ENCODE results near the gene WDR89.
"Not testable (repeated sequence)": the region's sequence is repeated elsewhere in the genome, so short reads cannot be mapped to it uniquely, and the experiment has no call there.

WDR89 gene

GRCh38 chr14:63594455-63595372 is 47.0 kb downstream of the WDR89 start:
- H3K27me3 Mint-ChIP-seq: no peaks in the 10 kb centered on the region
- DNase-seq: no peak
- H3K4me1 Mint-ChIP-seq (ENCODE audit: low read depth): peaks cover 1% of the 10 kb centered on the region
- no peak overlapping the region for H3K4me3 Mint-ChIP-seq
- H3K9me3 Mint-ChIP-seq: peaks cover 30% of the 10 kb centered on the region
- H3K36me3 Mint-ChIP-seq (ENCODE audit: low read depth): peaks cover 57% of the 10 kb centered on the region
- H3K27ac Mint-ChIP-seq: no peak overlapping the region

- not testable (repeated sequence) for H3K36me3 Mint-ChIP-seq (ENCODE audit: low read depth); H3K27me3 Mint-ChIP-seq; H3K4me3 Mint-ChIP-seq; H3K9me3 Mint-ChIP-seq; H3K4me1 Mint-ChIP-seq (ENCODE audit: low read depth); DNase-seq; H3K27ac Mint-ChIP-seq
Observed at GRCh38 chr14:63583046-63583445, 58.6 kb downstream of the WDR89 start.

GRCh38 chr14:63581491-63581890 is 60.2 kb downstream of the WDR89 start:
- DNase-seq: no peak
- peaks cover 4% of the 10 kb centered on the region for H3K27me3 Mint-ChIP-seq
- no peaks in the 10 kb centered on the region for H3K9me3 Mint-ChIP-seq
- H3K4me3 Mint-ChIP-seq: no peak overlapping the region
- no peak overlapping the region for H3K27ac Mint-ChIP-seq
- no peaks in the 10 kb centered on the region for H3K4me1 Mint-ChIP-seq (ENCODE audit: low read depth)
- H3K36me3 Mint-ChIP-seq (ENCODE audit: low read depth): no peaks in the 10 kb centered on the region

- no peaks in the 10 kb centered on the region for H3K9me3 Mint-ChIP-seq
- no peak for DNase-seq
- H3K4me1 Mint-ChIP-seq (ENCODE audit: low read depth): no peaks in the 10 kb centered on the region
- peaks cover 3% of the 10 kb centered on the region for H3K27me3 Mint-ChIP-seq
- no peak overlapping the region for H3K27ac Mint-ChIP-seq
- no peak overlapping the region for H3K4me3 Mint-ChIP-seq
- H3K36me3 Mint-ChIP-seq (ENCODE audit: low read depth): no peaks in the 10 kb centered on the region
Observed at GRCh38 chr14:63578300-63578699, 63.4 kb downstream of the WDR89 start.

GRCh38 chr14:63573581-63573980 is 68.1 kb downstream of the WDR89 start:
- Mint-ChIP-seq H3K9me3 (no peaks in the 10 kb centered on the region), H3K36me3 (ENCODE audit: low read depth) (no peaks in the 10 kb centered on the region), H3K27me3 (no peaks in the 10 kb centered on the region), H3K4me1 (ENCODE audit: low read depth) (no peaks in the 10 kb centered on the region), H3K4me3 (no peak overlapping the region), H3K27ac (no peak overlapping the region)
- DNase-seq: no peak

- H3K27ac Mint-ChIP-seq: no peak overlapping the region
- H3K27me3 Mint-ChIP-seq: peaks cover 14% of the 10 kb centered on the region
- DNase-seq: no peak
- no peaks in the 10 kb centered on the region for H3K36me3 Mint-ChIP-seq (ENCODE audit: low read depth)
- no peaks in the 10 kb centered on the region for H3K9me3 Mint-ChIP-seq
- H3K4me3 Mint-ChIP-seq: no peak overlapping the region
- no peaks in the 10 kb centered on the region for H3K4me1 Mint-ChIP-seq (ENCODE audit: low read depth)
Observed at GRCh38 chr14:63565448-63565847, 76.2 kb downstream of the WDR89 start.

- H3K27ac Mint-ChIP-seq: no peak overlapping the region
Observed at GRCh38 chr14:63564318-63564717, 77.4 kb downstream of the WDR89 start.

GRCh38 chr14:63563370-63564026 is 78.2 kb downstream of the WDR89 start:
- Mint-ChIP-seq H3K36me3 (ENCODE audit: low read depth) (no peaks in the 10 kb centered on the region), H3K27me3 (peaks cover 14% of the 10 kb centered on the region), H3K27ac (no peak overlapping the region), H3K4me3 (no peak overlapping the region), H3K9me3 (no peaks in the 10 kb centered on the region), H3K4me1 (ENCODE audit: low read depth) (no peaks in the 10 kb centered on the region)
- DNase-seq: no peak

More at GRCh38 chr14:63564318-63564717, 77.4 kb downstream of the WDR89 start:
- Mint-ChIP-seq H3K27me3 (peaks cover 14% of the 10 kb centered on the region), H3K9me3 (no peaks in the 10 kb centered on the region), H3K4me3 (no peak overlapping the region), H3K36me3 (ENCODE audit: low read depth) (no peaks in the 10 kb centered on the region), H3K4me1 (ENCODE audit: low read depth) (no peaks in the 10 kb centered on the region)
- DNase-seq: no peak

- no peak for DNase-seq
- Mint-ChIP-seq H3K9me3 (no peaks in the 10 kb centered on the region), H3K27me3 (peaks cover 14% of the 10 kb centered on the region), H3K36me3 (ENCODE audit: low read depth) (no peaks in the 10 kb centered on the region), H3K4me3 (no peak overlapping the region), H3K4me1 (ENCODE audit: low read depth) (no peaks in the 10 kb centered on the region), H3K27ac (no peak overlapping the region)
Observed at GRCh38 chr14:63562405-63562804, 79.3 kb downstream of the WDR89 start.

GRCh38 chr14:63555572-63555971 is 86.1 kb downstream of the WDR89 start:
- Mint-ChIP-seq H3K9me3 (no peaks in the 10 kb centered on the region), H3K27ac (peak overlapping the region; percentile 74), H3K4me3 (no peak overlapping the region), H3K27me3 (no peaks in the 10 kb centered on the region), H3K36me3 (ENCODE audit: low read depth) (no peaks in the 10 kb centered on the region), H3K4me1 (ENCODE audit: low read depth) (peaks cover 13% of the 10 kb centered on the region)
- DNase-seq: no peak

GRCh38 chr14:63551332-63551731 is 90.3 kb downstream of the WDR89 start:
- no peak overlapping the region for H3K27ac Mint-ChIP-seq
- peaks cover 13% of the 10 kb centered on the region for H3K4me1 Mint-ChIP-seq (ENCODE audit: low read depth)
- DNase-seq: no peak
- no peaks in the 10 kb centered on the region for H3K36me3 Mint-ChIP-seq (ENCODE audit: low read depth)
- no peak overlapping the region for H3K4me3 Mint-ChIP-seq
- H3K9me3 Mint-ChIP-seq: no peaks in the 10 kb centered on the region
- H3K27me3 Mint-ChIP-seq: no peaks in the 10 kb centered on the region

GRCh38 chr14:63547798-63548335 is 93.8 kb downstream of the WDR89 start:
- Mint-ChIP-seq H3K4me3 (no peak overlapping the region), H3K9me3 (no peaks in the 10 kb centered on the region), H3K27ac (no peak overlapping the region), H3K36me3 (ENCODE audit: low read depth) (peaks cover 9% of the 10 kb centered on the region), H3K27me3 (no peaks in the 10 kb centered on the region), H3K4me1 (ENCODE audit: low read depth) (peaks cover 18% of the 10 kb centered on the region)
- DNase-seq: no peak
